Measurements from ENCODE around the gene CDC42EP4.

CDC42EP4 gene

GRCh38 chr17:73262676-73263642 is 48.8 kb downstream of the CDC42EP4 start:
- H3K27ac ChIP-seq, result no peak overlapping the region
- TF ChIP-seq ZFX (IDR thresholded peaks at IDR 0.05) (no peak), CTCF (conservative IDR thresholded peaks at IDR 0.05) (no peak)

- no peak for TF ChIP-seq CTCF (conservative IDR thresholded peaks at IDR 0.05)
- no peak overlapping the region for H3K27ac ChIP-seq
These were observed 49.7 kb downstream of the CDC42EP4 start for GRCh38 chr17:73261952-73262675.

GRCh38 chr17:73261617-73261951 is 50.2 kb downstream of the CDC42EP4 start, which contains the start of gene CPSF4L:
CPSF4L (minus strand) TSS chr17:73261880; CDS start chr17:73261818, 62 bp downstream.
- no peak within 1 kb of the TSS for H3K27ac ChIP-seq
- TF ChIP-seq CTCF (conservative IDR thresholded peaks at IDR 0.05) (no peak), ZFX (IDR thresholded peaks at IDR 0.05) (no peak)

- no peak for TF ChIP-seq CTCF (conservative IDR thresholded peaks at IDR 0.05)
- TF ChIP-seq ZFX (IDR thresholded peaks at IDR 0.05), result no peak
These were observed 54.3 kb downstream of the CDC42EP4 start for GRCh38 chr17:73257516-73257915.

GRCh38 chr17:73256220-73256619 is 55.6 kb downstream of the CDC42EP4 start:
- no peak overlapping the region for H3K27ac ChIP-seq
- TF ChIP-seq ZFX (IDR thresholded peaks at IDR 0.05) (no peak), CTCF (conservative IDR thresholded peaks at IDR 0.05) (no peak)

More at GRCh38 chr17:73257516-73257915, 54.3 kb downstream of the CDC42EP4 start:
- no peak overlapping the region for H3K27ac ChIP-seq

GRCh38 chr17:73255671-73256181 is 56.1 kb downstream of the CDC42EP4 start:
- TF ChIP-seq ZFX (IDR thresholded peaks at IDR 0.05), result no peak
- peak; percentile 98 for TF ChIP-seq CTCF (conservative IDR thresholded peaks at IDR 0.05)
- no peak overlapping the region for H3K27ac ChIP-seq

GRCh38 chr17:73251871-73252270 is 59.9 kb downstream of the CDC42EP4 start:
- no peak overlapping the region for H3K27ac ChIP-seq
- TF ChIP-seq ZFX (IDR thresholded peaks at IDR 0.05) (no peak), CTCF (conservative IDR thresholded peaks at IDR 0.05) (no peak)
